Stimulated activated CD4-positive, alpha-beta T cell treated with anti-CD3 and anti-CD28 coated beads, Interleukin-4, amount 100 ng/mL, for 24 hours (primary cell): ENCODE measurements around the gene HIVEP3.

Source experiments
- DNase-seq: peaks from one replicate; pipeline ENCODE4 v3.0.0-alpha.2; 2020

The HIVEP3 gene

GRCh38 chr1:41920658-41921057 lies 1.9 kb upstream of the HIVEP3 start:
- DNase-seq, result no peak

DNA sequence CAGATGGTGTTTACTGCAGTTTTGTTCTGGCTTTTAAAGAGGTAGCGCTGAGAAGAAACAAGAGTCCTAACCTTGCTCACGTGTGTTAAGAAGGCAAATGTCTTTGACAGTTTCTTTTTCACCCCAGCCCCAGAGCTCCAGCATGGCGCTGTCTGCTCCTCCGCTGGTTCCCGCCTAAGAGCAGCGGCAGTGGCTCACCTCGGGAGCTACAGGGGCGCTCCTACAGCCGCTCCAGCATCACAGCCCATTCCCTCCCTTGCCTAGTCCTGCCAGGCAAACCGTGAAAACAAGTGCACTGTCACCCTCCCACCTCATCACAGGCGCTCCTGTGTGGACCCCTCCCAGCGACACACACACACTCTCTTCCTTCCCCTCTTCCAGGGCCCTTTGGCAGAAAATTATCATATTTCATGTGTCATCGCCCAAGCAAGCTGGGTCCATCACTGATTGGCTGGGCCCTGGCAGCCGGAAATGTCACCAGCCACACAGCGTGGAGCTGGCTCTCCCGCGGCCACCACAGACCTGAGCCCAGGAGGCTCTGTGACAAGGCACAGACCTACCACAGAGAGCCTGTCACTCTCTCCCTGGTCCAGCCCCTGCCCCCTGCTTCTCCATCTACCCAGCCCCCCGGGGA lies 1.2 kb upstream of the HIVEP3 start:
- peak; percentile 81 for DNase-seq

DNA sequence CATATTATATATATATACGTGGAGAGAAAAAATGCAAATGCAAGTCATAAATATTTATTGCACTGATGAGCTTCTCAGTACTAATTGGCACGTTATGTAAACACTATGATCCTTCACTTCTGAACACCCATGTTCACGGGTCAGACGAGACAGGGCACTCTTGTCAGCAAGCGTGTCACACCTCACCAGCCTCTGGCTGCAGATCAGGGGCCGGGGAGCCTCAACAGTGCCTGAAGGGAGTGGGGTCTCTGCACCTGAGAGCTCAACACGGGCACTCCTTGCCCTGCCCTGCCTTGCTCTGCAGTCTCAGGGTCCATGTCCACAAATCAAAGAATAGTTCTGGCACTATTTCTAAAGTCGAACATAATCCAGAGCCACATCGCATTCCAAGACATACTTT lies 409 bp upstream of the HIVEP3 start:
- DNase-seq, result no peak

GRCh38 chr1:41917835-41918449 lies 780 bp downstream of the HIVEP3 start:
- DNase-seq, result peak; percentile 38

DNA sequence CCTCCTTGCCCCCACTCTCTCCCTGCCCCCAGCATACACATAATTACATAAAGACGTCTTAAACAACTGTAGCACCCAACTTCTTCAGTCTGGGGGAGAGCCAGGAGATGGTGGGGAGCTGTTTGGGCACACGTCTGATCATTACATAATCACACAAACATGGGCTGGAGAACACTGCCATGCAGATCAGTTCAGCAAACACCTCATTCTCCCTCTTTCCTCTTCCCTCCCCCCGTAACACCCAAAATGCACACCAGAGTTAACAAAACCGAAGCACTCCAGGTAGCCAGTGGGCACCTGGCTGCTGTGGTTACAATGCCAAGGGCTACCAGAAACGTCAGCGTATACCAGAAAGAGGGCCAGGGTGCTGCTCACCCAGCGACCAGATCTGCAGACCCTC lies 1.6 kb downstream of the HIVEP3 start:
- no peak for DNase-seq

GRCh38 chr1:41915786-41916571 lies 2.7 kb downstream of the HIVEP3 start:
- DNase-seq, result no peak

DNA sequence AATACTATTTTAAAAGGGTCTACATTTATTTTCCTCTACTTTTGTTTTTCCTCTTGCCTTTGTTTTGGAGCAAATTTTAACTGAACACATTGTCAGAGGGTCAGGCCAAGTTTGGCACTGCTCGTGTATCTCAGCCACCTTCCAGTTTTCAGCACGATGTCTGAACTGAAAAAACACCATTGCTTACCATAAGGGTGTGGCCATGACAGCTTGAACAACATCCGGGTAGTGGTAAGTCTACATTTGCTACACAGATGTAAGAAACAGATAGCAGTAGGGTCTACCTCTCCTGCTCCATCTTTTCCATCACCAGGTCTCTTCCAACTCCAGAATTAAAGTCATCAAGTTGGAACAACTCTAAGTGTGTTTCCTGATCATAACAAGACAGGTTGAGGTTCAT lies 4.2 kb downstream of the HIVEP3 start:
- no peak for DNase-seq

GRCh38 chr1:41913014-41913413 lies 5.7 kb downstream of the HIVEP3 start:
- no peak for DNase-seq

- no peak for DNase-seq
These were observed 10.3 kb downstream of the HIVEP3 start for GRCh38 chr1:41908288-41908895.

GRCh38 chr1:41907446-41907845 lies 11.3 kb downstream of the HIVEP3 start:
- no peak for DNase-seq

DNA sequence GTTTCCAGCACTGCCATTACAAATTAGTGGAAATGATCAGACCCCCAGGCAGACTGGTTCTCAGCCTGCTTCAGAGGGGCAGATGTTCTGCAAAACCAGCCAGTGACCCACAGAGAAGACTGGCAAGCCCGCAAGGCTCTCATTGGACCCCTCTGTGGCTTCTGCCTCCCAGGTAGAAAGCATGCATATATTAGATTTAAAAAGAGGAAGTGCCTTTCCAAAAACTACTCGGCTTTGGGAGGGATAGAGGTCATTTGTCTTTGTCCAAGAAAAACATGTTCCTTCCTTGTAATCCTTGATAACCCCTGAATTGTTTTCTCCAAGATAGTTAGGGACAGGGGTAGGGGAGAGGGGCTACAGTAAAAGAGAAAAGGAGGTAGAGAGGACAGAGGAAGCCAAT lies 11.8 kb downstream of the HIVEP3 start:
- no peak for DNase-seq

GRCh38 chr1:41905093-41905675 lies 13.5 kb downstream of the HIVEP3 start:
- no peak for DNase-seq

DNA sequence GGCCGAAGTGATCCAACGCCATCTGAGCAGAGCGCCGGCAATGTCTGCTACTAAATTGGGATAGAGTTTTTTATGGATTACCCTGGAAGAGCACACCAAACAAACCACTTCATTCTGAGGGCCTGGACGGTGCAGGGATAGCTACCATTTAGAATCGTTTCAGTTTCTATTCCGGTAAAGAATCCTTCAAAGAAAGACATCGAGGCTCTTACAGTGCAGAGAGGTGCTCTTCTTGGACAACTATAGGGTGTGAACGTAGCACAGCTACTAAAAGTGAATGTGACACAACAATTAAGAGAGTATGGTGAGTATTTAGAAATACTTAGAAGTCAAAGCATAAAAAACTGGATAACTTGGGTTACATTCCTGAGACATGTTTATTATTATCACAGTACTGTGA lies 16.1 kb downstream of the HIVEP3 start:
- no peak for DNase-seq

DNA sequence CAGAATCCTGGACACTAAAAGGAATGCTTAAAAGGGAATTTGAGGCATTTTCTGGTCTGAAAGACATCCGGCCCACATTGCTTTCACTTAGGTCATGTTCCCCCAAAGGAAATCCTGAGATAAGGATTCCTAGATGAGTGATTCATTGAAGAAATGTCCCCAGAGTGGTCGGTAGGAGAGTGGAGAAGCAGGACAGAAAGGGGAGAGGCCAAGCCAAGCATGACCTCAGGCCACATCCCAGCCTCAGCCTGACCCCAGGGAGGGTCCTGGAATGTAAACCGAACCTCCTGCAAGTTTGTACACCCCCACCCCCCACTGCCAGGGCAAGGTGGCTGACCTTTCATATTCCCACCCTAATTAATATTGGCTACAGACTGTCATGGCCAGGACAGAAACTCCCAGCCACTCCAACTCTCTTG lies 16.6 kb downstream of the HIVEP3 start:
- no peak for DNase-seq

GRCh38 chr1:41901551-41901950 lies 17.2 kb downstream of the HIVEP3 start:
- DNase-seq, result no peak

DNA sequence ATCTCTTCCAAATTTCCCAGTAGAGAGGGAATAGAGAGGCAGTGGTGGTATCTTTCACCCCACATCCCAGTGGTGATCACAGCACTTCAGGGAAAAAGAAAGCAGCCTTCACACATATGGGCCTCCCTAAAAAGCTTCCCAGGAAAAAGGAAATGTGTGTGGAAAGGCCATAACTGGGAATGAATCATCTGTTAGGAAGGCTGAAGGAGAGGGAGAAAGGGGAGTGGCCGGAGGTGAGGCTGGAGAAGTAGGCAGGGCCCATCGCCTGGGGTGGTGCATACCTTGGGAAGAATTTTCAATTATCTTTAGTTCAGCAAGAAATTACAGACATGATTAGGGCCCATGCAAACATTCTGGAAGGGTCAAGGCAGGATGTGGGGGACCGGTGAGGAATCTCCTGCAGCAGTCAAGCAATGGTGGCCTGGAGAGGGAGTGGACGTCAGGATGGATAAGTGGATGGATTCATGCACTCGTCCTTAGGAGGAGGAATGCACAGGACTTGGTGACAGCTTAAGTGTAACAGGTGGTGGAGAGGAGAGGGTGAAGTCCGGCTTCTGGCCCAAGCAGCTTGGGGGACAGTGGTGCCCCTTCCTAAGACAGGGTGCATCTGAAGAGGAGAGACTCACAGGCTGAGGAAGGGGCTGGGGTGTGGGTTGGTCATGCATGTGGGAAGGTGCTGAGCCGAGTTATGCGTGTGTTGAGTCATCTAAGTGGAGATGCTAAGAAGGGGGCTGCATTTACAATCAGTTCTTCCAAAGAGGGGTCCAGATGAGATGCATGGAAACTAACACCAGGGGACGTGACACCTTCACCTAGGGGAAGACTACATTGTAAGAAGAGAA lies 17.9 kb downstream of the HIVEP3 start:
- DNase-seq, result no peak

DNA sequence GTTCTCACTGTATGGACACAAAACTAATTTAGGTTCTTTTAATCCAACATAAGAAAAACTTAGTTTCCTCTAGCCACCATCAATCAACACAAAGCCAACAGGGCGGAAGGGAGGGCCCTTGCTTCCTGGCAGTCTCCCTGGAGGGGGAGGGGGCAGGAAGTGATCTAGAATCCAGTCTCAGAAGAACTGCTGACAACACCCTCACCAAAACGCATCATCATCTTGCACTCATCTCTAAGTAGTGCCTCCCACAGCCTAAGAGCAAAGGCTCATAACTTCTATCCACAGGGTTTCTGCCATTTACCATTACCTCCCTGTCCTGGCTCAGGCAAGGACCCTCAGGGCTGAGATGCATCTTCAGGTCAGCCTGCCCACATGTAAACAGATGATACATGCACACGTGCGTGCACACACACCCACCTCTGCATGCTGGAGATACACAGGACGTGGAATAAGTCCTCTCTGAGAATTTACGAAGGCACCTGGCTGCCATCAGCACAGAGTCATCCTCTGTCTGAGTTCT lies 20.5 kb downstream of the HIVEP3 start:
- peak; percentile 74 for DNase-seq

- DNase-seq, result no peak
These were observed 23.2 kb downstream of the HIVEP3 start for GRCh38 chr1:41895552-41895951.

- no peak for DNase-seq
These were observed 23.8 kb downstream of the HIVEP3 start for GRCh38 chr1:41894808-41895483.

DNA sequence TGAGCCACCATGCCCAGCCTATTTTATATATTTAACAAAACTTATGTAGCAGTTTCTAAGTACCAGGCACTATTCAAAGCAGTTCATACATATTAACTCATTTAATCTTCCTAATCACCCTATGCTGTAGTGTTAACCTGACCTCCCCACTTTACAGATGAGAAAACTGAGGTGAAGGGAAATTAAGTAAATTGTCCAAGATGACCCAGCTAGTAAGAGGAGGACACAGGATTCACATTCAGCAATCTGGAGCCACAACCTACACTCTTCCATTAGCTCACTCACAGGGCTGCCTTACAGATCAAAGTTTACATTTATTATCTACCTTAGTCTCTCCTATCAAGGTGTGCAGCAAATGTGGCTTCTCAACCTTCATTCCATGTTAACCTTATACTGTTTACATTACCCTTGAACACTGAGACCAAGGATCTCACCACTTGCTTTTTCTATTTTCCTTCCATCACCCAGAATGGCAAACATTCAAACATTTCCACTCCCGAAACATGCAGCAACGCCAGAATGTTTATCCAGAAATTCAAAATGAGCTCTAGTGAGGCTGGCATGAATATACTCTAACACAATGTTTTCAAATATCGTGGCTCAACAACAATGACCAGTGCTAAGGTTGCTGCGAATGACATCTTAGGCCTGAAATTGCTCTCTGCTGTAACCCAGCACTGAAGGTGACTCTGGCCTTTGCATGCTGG lies 24.5 kb downstream of the HIVEP3 start:
- no peak for DNase-seq

DNA sequence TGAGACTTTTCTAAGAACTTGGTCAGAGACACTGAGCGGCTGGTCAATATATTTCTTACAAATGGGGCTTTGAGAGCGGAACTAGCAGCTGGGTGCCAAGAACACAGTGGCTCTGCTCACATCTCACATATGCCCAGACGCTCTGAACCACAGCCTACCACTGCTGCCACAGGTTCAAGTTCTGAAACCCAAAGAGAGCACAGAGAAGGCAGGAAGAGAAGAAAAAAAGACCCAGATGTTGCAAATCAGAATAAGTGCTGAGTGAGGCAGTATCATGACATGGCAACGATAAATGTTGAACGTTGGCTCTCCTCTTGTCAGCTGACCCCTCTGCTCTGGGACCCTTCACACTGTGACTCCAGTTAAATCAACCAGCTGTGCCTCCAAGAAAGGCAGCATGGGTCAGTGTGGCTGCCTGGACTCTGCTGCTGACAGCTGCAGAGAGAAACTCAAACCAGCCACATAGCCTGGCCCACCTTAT lies 26.4 kb downstream of the HIVEP3 start:
- no peak for DNase-seq
